OCI-LY1 (cell line): ENCODE results near the gene NPIPB8.
A peak's percentile ranks its signal among the peaks of the same experiment; 100 is the strongest.
"Not testable (repeated sequence)": the region's sequence is repeated elsewhere in the genome, so short reads cannot be mapped to it uniquely, and the experiment has no call there.

Source experiments
- H2AFZ ChIP-seq: fragments of 200-600 bp; sonication (generic), shearing (Covaris generic); 2 replicates; pipeline ENCODE4 v1.6.0; 2014; ENCODE audit warnings: antibody characterized with exemption, mild to moderate bottlenecking, low read length
- H3F3A ChIP-seq: fragments of 200-600 bp; sonication (generic), shearing (Covaris generic); 2 replicates; pipeline ENCODE4 v1.6.0; 2014; ENCODE audit warnings: mild to moderate bottlenecking, antibody characterized with exemption, low read length, moderate library complexity; ENCODE audit not compliant: insufficient read depth
- H3K27ac ChIP-seq: fragments of 200-600 bp; sonication (generic); 2 replicates; pipeline ENCODE4 v1.5.1; 2014; ENCODE audit warnings: low read length, mixed run types, mild to moderate bottlenecking, low read depth; ENCODE audit not compliant: poor library complexity, severe bottlenecking
- H3K27me3 ChIP-seq: fragments of 200-600 bp; sonication (generic); 2 replicates; pipeline ENCODE4 v1.6.0; 2014; ENCODE audit warnings: antibody characterized with exemption, mild to moderate bottlenecking, low read length, moderate library complexity; ENCODE audit not compliant: insufficient read depth
- H3K36me3 ChIP-seq: fragments of 200-600 bp; sonication (generic); 2 replicates; pipeline ENCODE4 v1.6.1; 2014; ENCODE audit warnings: mild to moderate bottlenecking, antibody characterized with exemption, low read length, moderate library complexity, mixed read lengths; ENCODE audit not compliant: insufficient read depth
- H3K4me1 ChIP-seq: fragments of 200-600 bp; sonication (generic); 2 replicates; pipeline ENCODE4 v1.5.1; 2014; ENCODE audit warnings: mild to moderate bottlenecking, low read length, moderate library complexity; ENCODE audit not compliant: insufficient read depth, severe bottlenecking
- H3K4me2 ChIP-seq: fragments of 200-600 bp; sonication (generic), shearing (Covaris generic); 2 replicates; pipeline ENCODE4 v1.6.1; 2014; ENCODE audit warnings: low read length
- H3K4me3 ChIP-seq: fragments of 200-600 bp; sonication (generic); 2 replicates; pipeline ENCODE4 v1.5.1; 2014; ENCODE audit warnings: low read length, low read depth, mild to moderate bottlenecking, mixed read lengths; ENCODE audit not compliant: poor library complexity, severe bottlenecking
- H3K79me2 ChIP-seq: fragments of 200-600 bp; shearing (Covaris generic); 2 replicates; pipeline ENCODE4 v1.6.1; 2016; ENCODE audit warnings: mixed run types, low read length, mixed read lengths; ENCODE audit not compliant: insufficient read depth
- H3K9ac ChIP-seq: fragments of 200-600 bp; sonication (generic), shearing (Covaris generic); 2 replicates; pipeline ENCODE4 v1.6.1; 2014; ENCODE audit warnings: mild to moderate bottlenecking, low read length, mixed read lengths
- H3K9me2 ChIP-seq: fragments of 200-600 bp; sonication (generic), shearing (Covaris generic); 2 replicates; pipeline ENCODE4 v1.6.1; 2014; ENCODE audit warnings: low read depth, mild to moderate bottlenecking, low read length, mixed read lengths
- H3K9me3 ChIP-seq: fragments of 200-600 bp; shearing (Covaris generic); 2 replicates; pipeline ENCODE4 v1.6.1; 2014; ENCODE audit warnings: low read length, mixed read lengths
- H4K20me1 ChIP-seq: fragments of 200-600 bp; sonication (generic), shearing (Covaris generic); 2 replicates; pipeline ENCODE4 v1.6.0; 2016; ENCODE audit warnings: mild to moderate bottlenecking, low read length; ENCODE audit not compliant: insufficient read depth
- CTCF ChIP-seq: fragments of 200-600 bp; sonication (generic), shearing (Covaris generic); IDR thresholded peaks from 2 replicates; pipeline ENCODE4 v1.5.1; 2017; ENCODE audit warnings: mild to moderate bottlenecking, antibody characterized with exemption, low read length, moderate library complexity, mixed read lengths
- EZH2 ChIP-seq: fragments of 200-600 bp; sonication (generic), shearing (Covaris generic); IDR thresholded peaks from 2 replicates; pipeline ENCODE4 v1.8.0; 2017; ENCODE audit warnings: borderline replicate concordance, mixed run types, mild to moderate bottlenecking, antibody characterized with exemption, low read length, moderate library complexity, mixed read lengths

NPIPB8 gene

GRCh38 chr16:28615486-28616223, 22.2 kb upstream of the NPIPB8 start:
- H2AFZ ChIP-seq, H3K27ac ChIP-seq, H3F3A ChIP-seq, H3K36me3 ChIP-seq, H3K27me3 ChIP-seq, H3K4me3 ChIP-seq, H3K4me2 ChIP-seq, H3K79me2 ChIP-seq, H3K9ac ChIP-seq, H3K9me2 ChIP-seq, H3K9me3 ChIP-seq, H4K20me1 ChIP-seq: not testable (repeated sequence)
- peak; percentile 45; the same call in 1 of the 2 replicates for TF ChIP-seq CTCF
- peaks cover 11% of the 10 kb centered on the region for H3K4me1 ChIP-seq

GRCh38 chr16:28616224-28616577, 21.7 kb upstream of the NPIPB8 start:
- H2AFZ ChIP-seq, H4K20me1 ChIP-seq, H3K4me3 ChIP-seq, H3K9me2 ChIP-seq, H3K27ac ChIP-seq, H3K4me2 ChIP-seq, H3K9me3 ChIP-seq, H3K27me3 ChIP-seq, H3K79me2 ChIP-seq, H3K36me3 ChIP-seq, H3F3A ChIP-seq, H3K9ac ChIP-seq: not testable (repeated sequence)
- H3K4me1 ChIP-seq, result peaks cover 11% of the 10 kb centered on the region

GRCh38 chr16:28616636-28617035, 21.2 kb upstream of the NPIPB8 start:
- Histone ChIP-seq H3K4me3 (no peak overlapping the region), H3K4me2 (no peak overlapping the region), H3K4me1 (peaks cover 11% of the 10 kb centered on the region), H3K9me3 (no peaks in the 10 kb centered on the region), H2AFZ (no peak overlapping the region), H3K27me3 (no peaks in the 10 kb centered on the region), H3F3A (no peaks in the 10 kb centered on the region), H3K36me3 (no peaks in the 10 kb centered on the region), H3K27ac (no peak overlapping the region), H4K20me1 (no peaks in the 10 kb centered on the region), H3K79me2 (no peaks in the 10 kb centered on the region), H3K9ac (no peak overlapping the region), H3K9me2 (no peaks in the 10 kb centered on the region)
- no peak for TF ChIP-seq CTCF
- no peak for TF ChIP-seq EZH2

- no peak overlapping the region for H3K4me3 ChIP-seq
- H4K20me1 ChIP-seq, result no peaks in the 10 kb centered on the region
- H3K79me2 ChIP-seq, result no peaks in the 10 kb centered on the region
- no peaks in the 10 kb centered on the region for H3K9me2 ChIP-seq
- H3K36me3 ChIP-seq, result no peaks in the 10 kb centered on the region
- H3K4me2 ChIP-seq, result no peak overlapping the region
- H3K4me1 ChIP-seq, result peaks cover 11% of the 10 kb centered on the region
- H3F3A ChIP-seq, result no peaks in the 10 kb centered on the region
- no peaks in the 10 kb centered on the region for H3K9me3 ChIP-seq
- H3K27ac ChIP-seq, result no peak overlapping the region
- TF ChIP-seq EZH2 (no peak), CTCF (no peak)
- H3K27me3 ChIP-seq, result no peaks in the 10 kb centered on the region
- H3K9ac ChIP-seq, result no peak overlapping the region
- no peak overlapping the region for H2AFZ ChIP-seq
Measured at GRCh38 chr16:28617874-28618273, 20.0 kb upstream of the NPIPB8 start.

GRCh38 chr16:28620316-28620715, 17.5 kb upstream of the NPIPB8 start:
- H3K4me3 ChIP-seq, H3K36me3 ChIP-seq: not testable (repeated sequence)
- peaks cover 11% of the 10 kb centered on the region for H3K4me1 ChIP-seq

More at GRCh38 chr16:28620316-28620715, 17.5 kb upstream of the NPIPB8 start:
- H3K4me2 ChIP-seq, H3K9me2 ChIP-seq, H4K20me1 ChIP-seq, H3F3A ChIP-seq, H3K9me3 ChIP-seq, H3K27ac ChIP-seq, H2AFZ ChIP-seq, H3K9ac ChIP-seq, H3K79me2 ChIP-seq, H3K27me3 ChIP-seq: not testable (repeated sequence)
